GM12875 (cell line): ENCODE data around the gene RFNG.

Experiments
- H3K4me3 ChIP-seq: one replicate; pipeline ENCODE4 v1.5.1; 2011; ENCODE audit warnings: low read depth, low read length, control low read depth
- CTCF ChIP-seq: IDR thresholded peaks from 2 replicates; pipeline ENCODE4 v1.5.1; 2011; ENCODE audit warnings: low read depth, mild to moderate bottlenecking, control low read depth, inconsistent platforms, low read length, moderate library complexity, borderline replicate concordance; ENCODE audit not compliant: insufficient read depth

Gene RFNG

GRCh38 chr17:82082456-82082855, 30.8 kb upstream of the RFNG start:
- no peak overlapping the region for H3K4me3 ChIP-seq
- TF ChIP-seq CTCF = no peak

- no peak for TF ChIP-seq CTCF
- no peak overlapping the region for H3K4me3 ChIP-seq
Measured at GRCh38 chr17:82081966-82082365, 30.4 kb upstream of the RFNG start.

- no peak overlapping the region for H3K4me3 ChIP-seq
- no peak for TF ChIP-seq CTCF
Measured at GRCh38 chr17:82081546-82081945, 29.9 kb upstream of the RFNG start.

- no peak for TF ChIP-seq CTCF
- H3K4me3 ChIP-seq = no peak overlapping the region
Measured at GRCh38 chr17:82080789-82081464, 29.3 kb upstream of the RFNG start.

GRCh38 chr17:82080048-82080788, 28.6 kb upstream of the RFNG start:
- TF ChIP-seq CTCF = no peak
- no peak overlapping the region for H3K4me3 ChIP-seq

GRCh38 chr17:82079001-82079677, 27.5 kb upstream of the RFNG start:
- no peak for TF ChIP-seq CTCF
- no peak overlapping the region for H3K4me3 ChIP-seq
